LNCaP clone FGC (cell line): Measurements from ENCODE around the gene DOCK4.

Experiments used
- DNase-seq: peaks from one replicate; pipeline ENCODE4 v3.0.0-alpha.2; 2011; ENCODE audit warnings: low read depth
- H3K4me3 ChIP-seq: 2 replicates; pipeline ENCODE4 v1.5.1; 2011; ENCODE audit warnings: mild to moderate bottlenecking, low read depth, low read length, control low read depth
- TF ChIP-seq, protein P1 (sequence below): IDR thresholded peaks from 2 replicates; pipeline ENCODE4 v1.5.1; 2012; ENCODE audit warnings: mild to moderate bottlenecking; ENCODE audit not compliant: control insufficient read depth, insufficient read depth; ENCODE audit errors: extremely low read depth

The DOCK4 gene

DNA sequence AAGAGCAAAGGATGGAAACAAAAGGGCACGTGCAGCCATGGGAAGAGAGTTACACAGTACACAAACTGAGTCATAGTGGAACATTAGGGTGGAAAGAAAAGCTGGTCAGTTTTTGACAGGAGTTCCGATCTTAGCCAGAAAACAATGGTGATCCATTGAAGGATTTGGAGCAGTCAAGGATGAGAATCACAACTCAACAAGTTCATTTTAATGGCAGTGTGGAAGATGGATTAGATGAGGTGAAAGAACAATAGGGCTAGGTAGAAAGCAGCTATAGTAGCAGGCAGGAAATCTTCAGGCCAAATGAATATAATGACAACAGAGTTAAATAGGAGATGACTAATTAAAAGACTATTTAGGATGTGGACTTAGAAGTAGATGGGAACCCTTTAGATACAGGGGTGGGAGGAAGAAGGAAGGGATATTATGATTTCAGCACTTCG, 136.3 kb downstream of the DOCK4 start:
- no peak for DNase-seq
- no peak overlapping the region for H3K4me3 ChIP-seq
- TF ChIP-seq, protein P1, sequence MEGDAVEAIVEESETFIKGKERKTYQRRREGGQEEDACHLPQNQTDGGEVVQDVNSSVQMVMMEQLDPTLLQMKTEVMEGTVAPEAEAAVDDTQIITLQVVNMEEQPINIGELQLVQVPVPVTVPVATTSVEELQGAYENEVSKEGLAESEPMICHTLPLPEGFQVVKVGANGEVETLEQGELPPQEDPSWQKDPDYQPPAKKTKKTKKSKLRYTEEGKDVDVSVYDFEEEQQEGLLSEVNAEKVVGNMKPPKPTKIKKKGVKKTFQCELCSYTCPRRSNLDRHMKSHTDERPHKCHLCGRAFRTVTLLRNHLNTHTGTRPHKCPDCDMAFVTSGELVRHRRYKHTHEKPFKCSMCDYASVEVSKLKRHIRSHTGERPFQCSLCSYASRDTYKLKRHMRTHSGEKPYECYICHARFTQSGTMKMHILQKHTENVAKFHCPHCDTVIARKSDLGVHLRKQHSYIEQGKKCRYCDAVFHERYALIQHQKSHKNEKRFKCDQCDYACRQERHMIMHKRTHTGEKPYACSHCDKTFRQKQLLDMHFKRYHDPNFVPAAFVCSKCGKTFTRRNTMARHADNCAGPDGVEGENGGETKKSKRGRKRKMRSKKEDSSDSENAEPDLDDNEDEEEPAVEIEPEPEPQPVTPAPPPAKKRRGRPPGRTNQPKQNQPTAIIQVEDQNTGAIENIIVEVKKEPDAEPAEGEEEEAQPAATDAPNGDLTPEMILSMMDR, result no peak

DNA sequence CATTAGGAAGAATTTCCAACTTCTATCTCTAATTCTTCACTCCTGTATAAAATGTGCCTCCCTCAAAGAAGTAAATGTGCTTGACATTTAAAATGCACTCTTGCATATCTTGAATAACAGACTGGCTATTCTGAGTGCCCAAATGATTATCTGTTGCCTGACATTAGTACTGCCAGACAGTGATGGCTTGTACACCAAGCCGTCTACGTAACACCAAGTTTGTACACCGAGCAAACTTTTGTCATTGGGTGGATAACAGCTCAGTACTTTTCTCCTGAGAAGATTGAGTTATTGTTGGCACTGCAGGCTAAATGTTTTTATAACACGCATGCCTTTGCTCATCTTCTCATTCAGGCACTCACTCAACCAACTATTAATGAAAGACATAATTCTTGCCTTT, 137.2 kb downstream of the DOCK4 start:
- DNase-seq, result no peak
- H3K4me3 ChIP-seq, result no peak overlapping the region
- TF ChIP-seq, protein P1, result no peak

DNA sequence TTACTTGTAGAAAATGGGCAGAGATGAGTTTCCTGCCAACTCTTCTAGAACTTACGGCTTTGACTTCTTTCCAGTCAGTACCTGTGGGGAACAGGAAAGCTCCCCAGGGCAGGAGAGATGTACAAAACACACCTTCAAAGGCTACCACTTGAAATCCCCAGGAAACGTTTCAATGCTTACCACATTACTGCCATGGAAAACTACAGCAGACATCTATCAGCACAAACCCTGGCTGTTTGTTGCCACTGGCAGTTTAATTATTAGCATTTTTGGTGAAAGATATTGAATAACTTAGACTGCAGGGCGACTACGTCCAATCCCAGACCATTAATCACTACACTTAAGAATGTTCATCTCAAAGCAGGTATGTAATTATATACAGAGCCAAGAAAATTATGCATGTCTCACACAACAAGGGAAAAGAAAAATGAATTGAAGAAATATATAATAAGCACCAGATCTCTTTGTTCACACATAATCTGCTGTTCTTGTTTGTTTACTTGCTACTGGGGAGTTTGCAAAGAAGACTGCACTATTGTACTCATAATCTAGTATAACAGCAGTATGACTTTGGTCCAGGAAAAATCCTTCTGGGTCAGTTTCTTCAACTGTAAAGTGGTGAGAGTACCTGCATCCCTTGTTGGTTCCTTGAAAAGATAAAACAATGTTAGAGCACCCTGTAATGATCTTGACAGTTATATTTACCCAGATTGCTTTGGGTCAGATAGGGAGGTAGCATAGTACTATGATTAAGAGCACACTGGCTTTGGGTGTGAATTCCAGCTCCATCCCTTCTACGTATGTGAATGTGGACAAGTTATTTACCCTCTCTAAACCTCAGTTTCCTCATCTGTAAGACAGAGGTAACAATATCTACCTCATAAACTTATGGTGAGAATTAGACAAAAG, 138.3 kb downstream of the DOCK4 start:
- no peak for DNase-seq
- no peak overlapping the region for H3K4me3 ChIP-seq
- TF ChIP-seq, protein P1, result no peak

DNA sequence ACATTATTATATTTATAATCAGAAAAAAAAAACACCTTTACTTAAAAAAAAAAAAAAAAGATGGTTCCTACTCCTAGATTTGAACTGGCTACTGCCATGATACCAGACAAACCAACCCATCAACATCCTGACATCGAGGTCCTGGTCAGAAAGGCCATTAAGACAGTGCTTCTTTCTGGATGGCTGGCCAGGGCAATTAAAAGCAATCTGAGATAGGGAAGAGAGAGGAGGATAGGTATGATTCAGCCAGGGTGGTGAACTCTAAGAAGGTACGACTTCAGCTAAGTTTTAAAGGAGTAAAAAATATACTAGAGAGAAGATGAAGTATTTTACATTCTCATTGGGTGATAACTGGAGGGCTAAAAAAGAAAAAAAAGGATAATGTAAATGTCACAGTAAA, 139.0 kb downstream of the DOCK4 start:
- H3K4me3 ChIP-seq, result no peak overlapping the region
- DNase-seq, result no peak
- TF ChIP-seq, protein P1, result no peak

DNA sequence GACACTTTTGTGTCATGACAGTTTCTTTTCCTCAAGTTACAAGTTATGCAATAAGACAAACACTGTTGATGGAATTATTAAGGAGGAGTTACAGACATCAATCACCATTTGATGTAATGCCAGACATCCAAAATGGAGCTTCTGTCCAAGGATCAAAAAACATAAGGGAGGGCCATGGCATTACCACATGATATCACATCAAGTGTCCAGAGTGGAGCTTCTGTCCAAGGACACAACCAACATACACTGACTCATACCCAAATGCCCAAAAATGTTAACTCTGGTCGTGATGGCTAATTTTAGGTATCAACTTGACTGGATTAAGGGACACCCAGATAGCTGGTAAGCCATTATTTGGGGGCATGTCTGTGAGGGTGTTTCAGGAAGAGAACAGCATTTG, 140.4 kb downstream of the DOCK4 start:
- TF ChIP-seq, protein P1, result no peak
- DNase-seq, result no peak
- no peak overlapping the region for H3K4me3 ChIP-seq

DNA sequence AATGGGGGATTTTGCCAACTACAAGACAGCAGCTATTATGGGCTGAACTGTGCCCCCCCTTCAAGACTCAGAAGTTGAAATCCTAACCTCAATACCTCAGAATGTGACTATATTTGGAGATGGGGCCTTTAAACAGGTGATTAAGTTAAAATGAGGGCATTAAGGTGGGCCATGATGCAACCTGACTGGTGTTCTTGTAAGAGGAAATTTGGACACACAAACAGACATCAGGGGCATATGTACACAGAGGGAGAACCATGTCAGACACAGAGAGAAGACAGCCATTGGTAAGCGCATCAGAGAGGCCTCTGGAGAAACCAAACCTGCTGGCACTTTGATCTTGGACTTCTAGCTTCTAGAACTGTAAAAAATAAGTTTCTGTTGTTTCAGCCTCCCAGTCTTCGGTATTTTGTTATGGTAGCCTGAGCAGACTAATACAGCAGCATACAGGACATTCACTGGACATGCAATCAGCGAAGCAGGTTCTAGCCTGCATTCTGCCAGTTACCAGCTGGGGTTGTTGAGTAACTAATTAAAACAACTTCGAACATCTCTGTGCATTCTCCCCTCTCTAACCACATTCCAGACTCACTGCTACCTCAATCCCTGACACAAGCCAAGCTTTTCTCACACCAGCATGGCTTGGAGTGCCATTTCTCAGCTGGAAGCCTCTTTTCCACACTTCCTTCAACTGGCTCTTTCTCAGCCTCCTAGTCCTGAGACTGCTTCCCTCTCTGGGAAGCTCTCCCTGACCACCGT, 141.4 kb downstream of the DOCK4 start:
- no peak for DNase-seq
- TF ChIP-seq, protein P1, result no peak
- H3K4me3 ChIP-seq, result no peak overlapping the region
